HT-29 (cell line): ENCODE results near the gene TNFRSF14. TPM values are rescaled to one million over a fixed set of nuclear protein-coding genes. Genes with fewer than 3 reads are reported as not detected.
A peak's percentile ranks its signal among the peaks of the same experiment; 100 is the strongest.

Experiments used
- DNase-seq: peaks from one replicate; pipeline ENCODE4 v3.0.0-alpha.2; 2015; ENCODE audit warnings: low spot score
- total RNA-seq: library from RNA; depleted of rRNA; stranded (reverse); fragments of >200 nt; shearing (Covaris generic); gene quantifications from 2 replicates; pipeline ENCODE4 v1.2.3, GENCODE V29; 2014

TNFRSF14 gene
- total RNA-seq, 1 experiment from 2014 or later: 77.4 TPM

DNA sequence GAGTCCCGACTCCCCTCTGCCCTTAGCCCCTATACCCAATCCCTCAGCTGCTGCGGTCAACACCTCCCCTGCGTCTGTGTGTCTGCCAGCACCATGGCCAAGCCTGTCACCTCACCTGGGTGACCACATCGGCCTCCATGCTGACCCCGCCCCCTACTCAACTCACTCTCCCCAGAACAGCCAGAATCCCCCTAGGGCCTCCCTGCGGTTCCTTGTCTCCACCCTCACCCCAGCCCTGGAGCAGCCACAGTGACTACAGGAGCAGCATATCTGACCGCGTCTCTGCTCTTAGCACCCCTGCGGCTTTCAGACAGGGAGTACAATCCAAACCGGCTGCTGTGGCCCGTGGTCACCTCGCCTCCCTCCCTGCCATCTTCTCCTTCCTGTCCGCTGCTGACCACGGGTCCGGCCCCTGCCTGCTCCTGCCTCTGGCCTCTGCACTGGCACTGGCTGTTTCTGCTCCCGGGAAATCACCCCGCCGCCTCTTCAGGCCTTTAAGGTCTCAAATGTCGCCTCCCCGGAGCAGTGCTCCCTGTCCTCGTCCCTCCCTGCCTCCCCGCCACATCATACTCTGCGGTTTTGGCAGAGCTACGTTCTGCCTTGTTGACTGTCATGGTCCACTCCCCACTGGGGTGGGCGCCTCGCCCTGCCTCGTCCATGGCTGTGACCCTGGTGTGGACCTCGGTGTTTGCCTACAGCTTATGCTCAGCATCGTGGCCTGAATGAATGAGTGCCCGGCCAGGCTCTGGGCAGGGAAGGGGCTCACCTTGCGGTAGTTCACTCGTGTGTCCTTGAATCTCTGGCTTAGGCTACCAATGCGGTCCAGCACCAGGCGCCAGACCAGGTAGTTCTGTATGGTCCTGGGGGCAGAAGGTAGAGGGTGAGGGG lies 41.5 kb downstream of the TNFRSF14 start:
- DNase-seq: no peak

DNA sequence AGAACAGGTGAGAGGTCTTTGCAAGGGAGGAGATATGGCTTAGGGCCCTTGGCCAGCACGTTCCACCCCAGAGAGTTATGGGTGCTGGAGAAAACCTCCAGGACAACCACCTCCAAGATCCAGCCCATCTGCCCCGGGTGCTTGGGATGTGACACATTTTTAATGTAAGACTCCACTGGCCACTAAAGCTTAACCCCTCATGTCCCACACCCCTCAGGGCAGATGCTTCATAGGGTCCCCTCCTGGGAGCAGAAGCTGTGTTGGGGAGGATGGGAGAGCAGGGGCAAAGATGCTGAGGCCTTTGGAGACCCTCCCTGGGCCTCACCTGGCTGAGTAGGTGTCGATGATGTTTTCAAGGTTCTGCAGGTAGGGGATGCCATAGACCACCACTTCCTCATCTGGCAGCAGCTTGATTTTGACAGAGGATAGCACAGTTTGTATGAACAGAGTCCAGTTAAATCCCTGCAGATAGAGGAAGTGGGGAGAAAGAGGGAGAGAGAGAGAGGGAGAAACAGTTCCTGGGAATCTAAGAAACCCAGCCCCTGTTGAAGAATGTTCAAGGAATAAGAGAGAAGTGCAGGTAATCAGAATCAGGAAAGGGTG lies 42.3 kb downstream of the TNFRSF14 start:
- DNase-seq: no peak

DNA sequence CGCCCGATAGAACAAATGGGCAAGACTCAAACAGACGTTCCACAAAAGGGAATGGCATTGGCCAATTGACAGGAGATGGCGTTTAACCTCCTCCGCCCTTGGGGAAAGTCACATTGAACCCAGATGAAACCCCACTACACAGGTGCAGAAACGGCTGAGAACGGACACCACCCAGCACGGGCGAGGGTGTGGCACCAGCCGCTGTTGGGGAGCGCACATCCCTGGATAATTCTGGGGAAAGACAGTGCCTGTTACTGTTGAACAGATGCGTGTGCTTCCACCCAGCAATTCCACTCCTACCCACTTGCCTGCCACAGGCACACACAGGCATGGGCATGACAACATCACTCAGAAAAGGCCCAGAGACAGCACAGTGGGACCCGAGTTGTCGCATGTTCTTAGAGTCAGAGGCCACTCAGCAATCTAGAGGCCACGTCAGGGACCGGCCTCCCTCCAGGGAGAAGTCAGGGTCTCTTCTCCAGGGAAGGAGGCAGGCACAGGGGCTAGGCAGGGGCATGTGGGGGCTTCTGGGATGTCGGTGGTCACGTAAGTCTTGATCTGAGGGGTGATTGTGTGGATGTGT lies 45.6 kb downstream of the TNFRSF14 start:
- DNase-seq: no peak

DNA sequence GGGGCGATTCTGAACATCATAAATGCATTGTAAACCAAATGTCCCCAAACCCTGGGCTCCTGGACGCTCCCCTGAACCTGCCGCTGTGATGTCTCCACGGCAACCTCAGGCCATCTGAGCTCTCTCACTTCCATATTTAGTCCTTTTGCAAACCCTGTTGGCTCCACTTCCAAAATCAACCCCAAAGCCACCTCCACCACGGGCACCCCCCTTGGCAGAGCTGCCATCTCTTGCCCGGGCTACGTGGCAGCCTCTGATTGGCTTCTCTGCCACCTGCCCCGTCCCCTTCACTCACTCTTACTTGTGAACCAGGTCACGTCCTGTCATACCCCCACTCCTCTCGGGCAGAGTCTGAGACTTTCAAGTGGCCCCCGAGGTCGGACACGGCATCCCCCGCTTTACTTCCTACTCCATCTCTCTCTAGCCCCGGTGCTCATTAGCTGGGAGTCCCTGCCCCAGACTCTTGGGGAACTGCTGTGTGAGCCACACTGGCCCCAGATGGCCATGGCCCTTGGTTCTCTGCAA lies 46.2 kb downstream of the TNFRSF14 start:
- no peak for DNase-seq

DNA sequence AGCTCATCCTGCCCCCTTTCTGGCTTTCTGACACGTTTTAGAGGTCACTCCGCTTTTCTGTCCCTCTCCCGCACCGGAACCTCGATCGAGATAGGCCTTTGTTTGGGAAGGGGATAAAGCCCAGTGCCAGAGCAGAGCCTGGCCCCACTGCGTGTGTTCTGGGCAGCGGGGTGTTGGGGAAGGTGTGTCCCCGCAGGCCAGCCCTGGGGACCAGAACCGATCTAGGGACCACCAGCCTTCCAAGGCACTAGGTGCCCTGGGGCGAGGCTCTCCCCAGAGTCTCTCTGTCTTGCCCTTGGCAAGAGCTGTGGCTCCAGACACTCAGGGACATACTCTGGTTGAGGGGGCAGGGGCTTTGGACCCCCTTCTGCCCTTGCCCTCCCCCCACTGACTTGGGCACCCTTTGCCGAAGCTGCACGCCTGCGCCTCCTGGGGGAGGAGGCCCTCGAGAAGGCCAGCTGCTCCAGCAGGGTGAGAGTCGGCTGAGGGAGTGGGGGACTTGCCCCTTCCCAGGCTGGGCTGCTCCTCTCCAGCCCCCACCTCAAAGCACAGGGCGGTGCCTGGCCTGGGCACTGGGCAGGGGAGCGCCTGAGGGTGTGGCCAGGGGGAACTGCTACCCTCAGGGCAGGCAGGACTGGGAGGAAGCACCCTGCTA lies 46.8 kb downstream of the TNFRSF14 start:
- DNase-seq: no peak

DNA sequence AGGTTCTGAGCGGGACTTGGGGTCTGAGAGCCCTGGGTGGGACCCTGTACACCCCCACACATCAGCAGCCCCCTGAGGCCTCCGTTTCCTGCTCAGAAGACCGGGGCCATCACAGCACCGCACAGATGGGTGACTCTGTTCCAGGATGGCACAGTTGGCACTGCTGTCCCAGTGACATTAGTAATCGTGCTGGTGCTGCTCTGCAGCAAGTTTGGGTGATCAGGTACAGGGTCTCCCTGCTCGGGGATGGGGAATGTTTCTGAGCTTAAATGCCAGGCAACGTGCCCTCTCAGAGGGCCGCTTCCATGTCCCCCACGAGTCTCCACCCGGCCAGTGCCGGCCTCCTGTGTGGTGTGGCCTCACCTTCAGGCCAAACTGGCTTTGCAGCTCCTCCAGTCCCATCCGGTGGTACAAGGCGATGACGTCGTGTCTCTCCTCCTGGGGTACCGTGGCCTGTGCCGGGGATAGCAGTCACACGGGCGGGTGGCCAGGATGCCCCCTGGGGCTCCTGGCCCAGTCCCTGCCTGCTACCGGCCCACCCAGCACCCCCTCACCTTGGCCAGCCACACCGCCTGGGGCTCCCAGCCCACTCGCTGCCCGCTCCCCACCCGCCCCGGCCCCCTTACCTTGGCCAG lies 47.5 kb downstream of the TNFRSF14 start:
- DNase-seq: no peak

DNA sequence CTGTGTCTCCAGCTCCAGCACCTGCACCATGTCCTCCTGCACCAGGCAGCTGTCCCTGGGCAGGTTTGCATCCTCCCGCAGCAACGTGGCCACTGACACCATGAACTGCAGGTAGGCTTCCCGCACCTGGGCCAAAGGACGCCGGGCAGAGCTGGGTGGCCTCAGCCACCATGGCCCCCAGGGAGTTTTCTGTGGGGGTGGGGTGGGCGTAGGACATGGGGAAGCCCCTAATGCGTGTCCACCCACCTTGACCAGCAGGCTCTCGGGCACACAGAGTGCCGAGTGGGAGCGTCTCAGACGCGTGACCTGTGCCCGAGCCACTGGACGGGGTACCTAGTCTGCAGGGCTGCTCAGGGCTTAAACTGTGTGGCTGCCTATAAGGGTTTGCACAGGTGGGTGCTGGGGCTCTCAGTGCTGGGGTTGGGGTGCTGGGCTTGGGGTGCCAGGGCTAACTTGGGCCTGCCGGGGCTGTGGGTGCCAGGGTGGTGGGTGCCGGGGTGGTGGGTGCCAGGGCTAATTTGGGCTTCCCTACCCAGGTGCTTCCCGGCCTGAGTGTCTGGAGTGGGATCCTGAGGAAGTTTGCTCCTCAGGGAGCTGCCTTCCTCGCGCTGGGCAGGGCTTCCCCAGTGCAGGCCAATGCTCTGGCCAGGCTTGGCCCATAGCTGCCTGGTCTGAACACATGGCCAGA lies 48.1 kb downstream of the TNFRSF14 start:
- DNase-seq: no peak

DNA sequence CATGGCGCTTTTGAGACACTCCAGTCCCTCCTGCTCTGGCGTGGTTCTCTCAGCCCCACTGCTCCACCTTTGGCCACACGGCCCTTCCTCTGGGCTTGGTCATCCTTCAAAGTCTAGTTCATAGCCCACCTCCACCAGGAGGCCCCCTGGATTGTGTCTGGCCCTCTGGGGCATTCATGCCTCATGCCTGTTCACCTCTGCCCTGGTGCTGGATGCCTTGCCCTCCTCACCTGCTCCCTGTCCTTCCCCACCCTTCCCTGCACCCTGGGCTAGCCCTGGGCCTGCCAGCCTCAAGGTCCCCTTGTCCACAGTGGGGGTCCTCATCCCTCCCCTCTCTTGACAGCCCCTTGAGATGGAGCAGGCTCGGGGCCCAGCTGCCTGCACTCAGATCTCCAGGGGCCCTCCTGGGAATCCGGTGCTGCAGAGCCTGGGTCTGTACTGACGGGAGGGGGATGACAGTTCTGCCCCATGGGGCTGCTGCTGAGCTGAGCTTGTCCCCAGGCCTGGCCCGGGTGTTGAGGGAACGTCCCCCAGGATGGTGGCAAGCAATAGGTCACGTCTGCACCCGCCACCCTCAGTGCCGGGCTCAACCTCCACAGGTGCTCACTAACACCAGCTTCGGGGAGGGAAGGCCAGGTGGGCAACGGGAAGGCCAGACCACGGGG lies 48.8 kb downstream of the TNFRSF14 start:
- DNase-seq: no peak

DNA sequence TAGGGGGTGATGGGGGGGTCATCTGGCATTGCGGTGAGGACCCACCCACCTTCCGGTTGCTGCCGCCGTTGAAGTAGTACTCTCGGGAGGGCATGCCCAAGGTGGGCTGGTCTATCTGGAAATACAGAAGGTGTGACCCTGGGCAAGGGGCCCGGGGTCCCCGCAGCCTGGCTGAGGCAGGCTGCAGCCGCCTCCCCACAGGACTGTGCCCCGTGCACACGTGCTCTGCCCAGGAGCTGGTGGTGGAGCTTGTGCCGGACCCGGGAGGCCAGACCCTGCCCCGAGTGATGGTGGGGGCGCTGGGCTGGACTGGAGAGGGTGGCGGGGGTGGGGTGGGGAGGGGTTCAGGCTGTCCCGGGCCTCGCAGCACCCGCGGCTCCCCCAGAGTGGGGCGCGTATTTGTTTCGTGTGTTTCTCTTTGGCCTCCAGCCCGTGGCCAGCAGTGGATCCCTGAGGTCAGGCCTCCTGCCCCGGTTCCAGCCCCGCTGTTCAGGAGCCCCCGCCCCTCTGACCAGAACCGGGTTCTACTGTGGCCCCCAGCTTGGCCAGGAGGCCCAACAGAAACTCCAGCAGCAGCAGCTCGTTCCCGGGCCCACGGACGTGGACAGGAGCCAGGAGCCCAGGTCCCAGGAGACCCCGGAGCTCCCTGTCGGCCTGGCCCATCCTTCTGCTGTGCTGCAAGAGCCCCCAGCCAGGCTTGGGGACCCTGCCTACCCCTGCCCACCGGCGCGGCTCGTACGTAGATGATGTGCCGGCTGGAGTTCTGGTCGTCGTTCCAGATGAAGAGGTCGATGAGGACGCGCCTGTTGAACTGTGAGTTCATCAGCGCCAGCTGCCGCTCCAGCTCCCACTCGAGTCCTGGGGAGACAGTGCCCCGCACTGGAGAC lies 49.6 kb downstream of the TNFRSF14 start:
- DNase-seq: no peak

DNA sequence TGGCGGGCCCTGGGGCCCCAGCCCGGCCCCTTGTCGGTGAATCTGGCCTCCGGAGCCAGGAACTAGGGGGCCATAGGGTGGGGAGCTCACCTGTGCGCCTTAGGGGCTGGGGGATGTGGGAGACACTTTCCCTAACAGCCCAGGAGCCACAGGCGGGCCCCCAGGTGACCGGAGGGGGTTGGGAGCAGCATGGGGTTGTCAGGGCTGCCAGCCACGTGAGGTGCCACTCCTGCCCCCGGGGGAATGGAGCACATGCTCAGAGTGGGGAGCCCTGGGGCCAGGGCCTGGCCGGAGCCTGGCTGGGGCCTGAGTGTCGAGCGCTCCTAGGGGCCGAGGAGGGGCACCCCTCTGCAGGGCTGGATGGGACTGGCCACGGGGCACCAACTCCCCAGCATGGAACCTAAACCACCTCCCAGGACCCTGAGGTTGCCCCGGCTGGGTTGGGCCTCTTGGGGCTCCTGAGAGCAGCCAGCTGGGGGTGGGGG lies 50.3 kb downstream of the TNFRSF14 start:
- no peak for DNase-seq

DNA sequence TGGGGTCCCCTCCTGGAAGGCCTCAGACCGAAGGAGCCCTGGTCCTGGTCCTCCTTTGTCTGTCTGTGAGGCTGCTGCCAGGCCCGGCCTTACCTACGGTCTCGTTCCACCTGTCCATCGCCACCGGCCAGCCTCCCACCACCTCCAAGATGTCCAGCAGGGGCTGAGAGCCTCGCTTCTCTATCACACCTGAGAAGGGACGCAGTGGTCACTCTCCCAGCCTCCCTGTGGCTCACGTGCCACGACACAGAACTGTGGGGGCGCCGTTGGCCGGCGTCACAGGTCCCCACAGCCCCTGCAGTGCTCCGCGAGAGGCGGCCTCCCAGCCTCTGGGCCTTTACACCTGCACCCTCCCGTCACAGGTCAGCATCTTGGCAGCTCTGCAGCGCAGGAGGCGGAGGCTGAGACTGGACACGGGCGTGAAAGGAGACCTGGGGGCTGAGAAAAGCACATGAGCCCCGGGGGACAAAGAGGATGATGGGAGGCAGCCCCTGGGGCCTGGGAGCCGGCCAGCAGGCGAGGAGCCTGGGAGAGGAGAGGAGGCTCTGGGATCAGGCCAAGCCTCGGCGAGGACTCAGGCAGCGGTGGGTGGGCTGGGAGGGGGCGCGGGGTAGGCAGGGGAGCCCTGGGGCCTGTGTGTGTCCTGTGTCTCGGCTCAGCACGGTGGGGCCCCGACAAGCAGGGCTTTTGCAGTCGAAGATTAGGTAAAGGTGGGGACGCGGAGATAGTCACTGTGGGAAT lies 50.9 kb downstream of the TNFRSF14 start:
- no peak for DNase-seq

DNA sequence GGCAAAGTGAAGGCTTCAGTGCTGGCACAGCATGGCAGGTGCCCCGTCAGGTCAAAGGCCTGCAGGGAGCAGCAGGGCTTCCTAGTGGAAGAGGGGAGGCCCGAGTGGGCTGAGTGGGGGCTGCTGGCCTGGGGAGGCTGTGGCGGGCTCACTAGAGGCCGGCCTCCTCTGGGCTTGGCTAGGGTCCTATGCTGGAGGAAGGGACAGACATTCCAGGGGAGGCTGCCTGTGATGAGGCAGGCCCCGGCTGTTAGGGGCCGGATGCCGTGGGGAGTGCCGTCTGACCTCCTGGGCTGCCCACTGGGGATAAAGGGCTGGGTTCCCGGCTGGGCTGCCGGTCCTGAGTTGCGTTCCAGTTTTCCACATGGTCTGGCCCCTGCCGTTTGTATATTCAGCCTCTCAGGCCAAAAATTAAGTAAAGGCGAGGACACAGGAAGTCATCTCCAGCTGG lies 51.5 kb downstream of the TNFRSF14 start:
- DNase-seq: no peak

DNA sequence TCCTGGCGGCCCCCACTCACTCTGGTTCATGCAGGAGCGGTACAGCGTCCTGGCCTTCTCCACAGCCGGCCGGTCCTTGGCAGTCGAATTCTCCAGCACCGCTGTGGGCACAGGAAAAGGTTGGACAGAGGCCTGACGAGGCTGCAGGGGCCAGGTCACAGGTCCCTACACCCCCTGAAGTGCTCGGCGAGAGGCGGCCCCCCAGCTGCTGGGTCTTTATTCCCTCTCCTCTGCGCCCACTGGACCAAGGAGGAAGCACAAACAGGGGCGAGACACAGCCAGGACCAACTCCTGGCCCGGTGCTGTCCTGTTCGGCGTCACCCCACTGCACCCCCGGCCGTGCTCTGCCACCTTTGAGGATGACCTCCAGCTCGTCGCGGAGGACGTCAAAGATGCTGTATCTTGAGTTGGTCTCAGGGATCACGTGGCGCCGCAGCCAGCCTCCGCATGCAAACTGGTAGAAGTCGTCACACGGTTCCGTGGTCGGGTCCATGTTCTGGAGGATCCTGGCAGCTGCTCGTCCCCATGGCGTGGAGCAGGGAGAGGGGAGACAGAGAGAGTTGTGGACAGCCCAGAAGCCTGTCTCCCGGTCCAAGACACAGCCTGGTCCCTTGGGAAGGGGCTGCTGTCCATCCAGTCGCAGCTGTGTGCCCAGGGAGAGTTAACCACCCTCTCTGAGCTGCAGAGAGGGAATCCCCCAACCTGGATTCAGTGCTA lies 53.3 kb downstream of the TNFRSF14 start:
- DNase-seq: no peak

DNA sequence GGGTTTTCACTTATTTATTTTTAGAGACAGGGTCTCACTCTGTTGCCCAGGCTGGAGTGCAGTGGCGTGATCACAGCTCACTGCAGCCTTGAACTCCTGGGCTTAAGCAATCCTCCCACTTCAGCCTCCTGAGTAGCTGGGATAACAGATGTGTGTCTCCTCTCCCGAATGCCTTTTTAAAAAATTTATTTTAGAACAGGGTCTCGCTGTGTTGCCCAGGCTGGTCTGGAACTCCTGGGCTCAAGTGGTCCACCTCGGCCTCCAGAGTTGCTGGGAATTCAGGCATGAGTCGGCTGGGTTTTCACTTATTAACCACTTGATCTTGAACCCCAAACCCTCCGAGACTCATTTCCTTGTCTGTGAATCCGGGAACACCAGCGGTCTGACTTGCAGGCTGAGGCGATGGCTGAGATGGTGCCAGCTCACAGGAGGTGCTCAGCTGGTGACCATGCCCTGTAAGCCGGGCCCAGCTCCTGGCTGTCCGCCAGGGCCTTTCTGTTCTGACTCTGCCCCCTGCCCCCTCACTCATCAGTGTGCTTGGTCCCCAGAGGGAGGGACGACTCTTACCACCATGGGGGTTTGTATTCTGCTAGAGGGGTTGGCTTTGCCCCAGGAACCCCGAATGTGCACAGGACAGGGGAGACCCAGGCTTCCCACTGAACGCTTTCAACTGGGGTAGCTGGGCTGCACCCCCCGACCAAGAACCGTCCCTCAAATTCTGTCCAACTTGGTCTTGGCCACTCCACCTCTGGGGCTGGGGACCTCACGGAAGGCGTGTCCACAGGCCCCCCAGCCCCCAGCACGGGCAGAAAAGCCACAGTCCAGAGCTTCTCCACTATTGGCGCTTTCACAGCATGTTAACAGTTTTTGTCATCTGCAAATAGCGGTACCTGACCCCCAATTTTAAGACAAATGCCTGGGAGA lies 54.1 kb downstream of the TNFRSF14 start:
- no peak for DNase-seq

DNA sequence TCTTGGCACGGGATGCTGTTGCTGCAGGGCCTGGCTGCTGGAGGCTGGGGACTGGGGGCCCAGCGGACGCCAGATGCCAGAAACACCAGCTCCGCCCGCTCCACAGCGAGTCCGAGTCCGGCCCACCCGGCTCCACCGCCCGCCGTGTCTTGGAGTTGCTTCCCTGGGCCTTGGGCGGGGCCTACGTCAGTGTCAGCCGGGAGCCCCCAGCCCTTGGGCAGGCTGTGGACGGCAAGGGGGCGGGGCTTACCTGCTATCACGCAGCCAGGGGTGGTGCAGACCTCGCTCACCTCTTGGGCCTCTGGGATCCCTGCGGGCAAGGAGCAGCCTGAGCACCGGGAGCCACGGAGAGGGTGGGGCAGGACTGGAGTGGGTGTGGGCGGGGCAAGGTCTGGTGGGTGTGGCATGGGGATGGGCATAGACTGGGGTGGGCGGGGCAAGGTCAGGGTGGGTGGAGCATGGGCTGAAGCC lies 54.9 kb downstream of the TNFRSF14 start:
- DNase-seq: peak; percentile 69
